Activated naive CD4-positive, alpha-beta T cell treated with anti-CD3 and anti-CD28 coated beads, Interleukin-2, amount 50 U/mL, for 24 hours (primary cell): ENCODE measurements around the gene SYTL1.

ENCODE experiments used
- H3K27ac Mint-ChIP-seq: one replicate; pipeline ENCODE4 v1.8.0; 2021; ENCODE audit warnings: mild to moderate bottlenecking, mixed read lengths
- H3K27me3 Mint-ChIP-seq: one replicate; pipeline ENCODE4 v1.8.0; 2021; ENCODE audit warnings: mixed read lengths
- H3K36me3 Mint-ChIP-seq: one replicate; pipeline ENCODE4 v1.8.0; 2021; ENCODE audit warnings: mixed read lengths
- H3K4me1 Mint-ChIP-seq: one replicate; pipeline ENCODE4 v1.8.0; 2021; ENCODE audit warnings: mixed read lengths
- H3K4me3 Mint-ChIP-seq: one replicate; pipeline ENCODE4 v1.8.0; 2021; ENCODE audit warnings: mild to moderate bottlenecking, mixed read lengths
- H3K9me3 Mint-ChIP-seq: one replicate; pipeline ENCODE4 v1.8.0; 2021; ENCODE audit warnings: mixed read lengths

SYTL1 gene

GRCh38 chr1:27332536-27333281 lies 9.1 kb upstream of the SYTL1 start:
- Mint-ChIP-seq H3K4me1 (peaks cover 40% of the 10 kb centered on the region), H3K27me3 (no peaks in the 10 kb centered on the region), H3K27ac (no peak overlapping the region), H3K9me3 (no peaks in the 10 kb centered on the region), H3K4me3 (no peak overlapping the region), H3K36me3 (peaks cover 1% of the 10 kb centered on the region)

GRCh38 chr1:27333717-27334279 lies 8.0 kb upstream of the SYTL1 start:
- no peak overlapping the region for H3K4me3 Mint-ChIP-seq
- H3K9me3 Mint-ChIP-seq, result no peaks in the 10 kb centered on the region
- no peaks in the 10 kb centered on the region for H3K27me3 Mint-ChIP-seq
- H3K36me3 Mint-ChIP-seq, result peaks cover 1% of the 10 kb centered on the region
- peak overlapping the region; percentile 46 for H3K27ac Mint-ChIP-seq
- H3K4me1 Mint-ChIP-seq, result peaks cover 34% of the 10 kb centered on the region

- Mint-ChIP-seq H3K4me3 (no peak overlapping the region), H3K27ac (no peak overlapping the region), H3K27me3 (no peaks in the 10 kb centered on the region), H3K9me3 (no peaks in the 10 kb centered on the region), H3K36me3 (peaks cover 1% of the 10 kb centered on the region), H3K4me1 (peaks cover 40% of the 10 kb centered on the region)
Measured at GRCh38 chr1:27335506-27336422, 6.1 kb upstream of the SYTL1 start.

GRCh38 chr1:27336756-27337155 lies 5.1 kb upstream of the SYTL1 start:
- H3K27ac Mint-ChIP-seq, result no peak overlapping the region
- no peaks in the 10 kb centered on the region for H3K9me3 Mint-ChIP-seq
- peaks cover 45% of the 10 kb centered on the region for H3K4me1 Mint-ChIP-seq
- no peaks in the 10 kb centered on the region for H3K27me3 Mint-ChIP-seq
- no peak overlapping the region for H3K4me3 Mint-ChIP-seq
- peaks cover 1% of the 10 kb centered on the region for H3K36me3 Mint-ChIP-seq

GRCh38 chr1:27338751-27339150 lies 3.1 kb upstream of the SYTL1 start:
- H3K36me3 Mint-ChIP-seq, result peaks cover 1% of the 10 kb centered on the region
- H3K27me3 Mint-ChIP-seq, result no peaks in the 10 kb centered on the region
- H3K27ac Mint-ChIP-seq, result peak overlapping the region; percentile 30
- H3K9me3 Mint-ChIP-seq, result no peaks in the 10 kb centered on the region
- peaks cover 48% of the 10 kb centered on the region for H3K4me1 Mint-ChIP-seq
- H3K4me3 Mint-ChIP-seq, result no peak overlapping the region

- Mint-ChIP-seq H3K27ac (peak overlapping the region; percentile 2), H3K36me3 (peaks cover 1% of the 10 kb centered on the region), H3K9me3 (no peaks in the 10 kb centered on the region), H3K27me3 (no peaks in the 10 kb centered on the region), H3K4me3 (no peak overlapping the region), H3K4me1 (peaks cover 53% of the 10 kb centered on the region)
Measured at GRCh38 chr1:27339213-27339612, 2.6 kb upstream of the SYTL1 start.

GRCh38 chr1:27342391-27342777 lies 562 bp downstream of the SYTL1 start:
- peak overlapping the region; percentile 78 for H3K27ac Mint-ChIP-seq
- H3K27me3 Mint-ChIP-seq, result no peaks in the 10 kb centered on the region
- peak overlapping the region; percentile 83 for H3K4me3 Mint-ChIP-seq
- H3K4me1 Mint-ChIP-seq, result peaks cover 63% of the 10 kb centered on the region
- H3K9me3 Mint-ChIP-seq, result no peaks in the 10 kb centered on the region
- H3K36me3 Mint-ChIP-seq, result no peaks in the 10 kb centered on the region

GRCh38 chr1:27342778-27343638 lies 1.2 kb downstream of the SYTL1 start:
- Mint-ChIP-seq H3K27ac (peak overlapping the region; percentile 78), H3K27me3 (no peaks in the 10 kb centered on the region), H3K36me3 (no peaks in the 10 kb centered on the region), H3K4me3 (peak overlapping the region; percentile 83), H3K9me3 (no peaks in the 10 kb centered on the region), H3K4me1 (peaks cover 66% of the 10 kb centered on the region)

- H3K4me3 Mint-ChIP-seq, result peak overlapping the region; percentile 83
- H3K27me3 Mint-ChIP-seq, result no peaks in the 10 kb centered on the region
- peak overlapping the region; percentile 78 for H3K27ac Mint-ChIP-seq
- peaks cover 64% of the 10 kb centered on the region for H3K4me1 Mint-ChIP-seq
- H3K9me3 Mint-ChIP-seq, result no peaks in the 10 kb centered on the region
- no peaks in the 10 kb centered on the region for H3K36me3 Mint-ChIP-seq
Measured at GRCh38 chr1:27343639-27344025, 1.8 kb downstream of the SYTL1 start.

GRCh38 chr1:27345272-27345671 lies 3.5 kb downstream of the SYTL1 start:
- Mint-ChIP-seq H3K27me3 (no peaks in the 10 kb centered on the region), H3K4me1 (peaks cover 47% of the 10 kb centered on the region), H3K9me3 (no peaks in the 10 kb centered on the region), H3K36me3 (no peaks in the 10 kb centered on the region), H3K27ac (no peak overlapping the region), H3K4me3 (no peak overlapping the region)

GRCh38 chr1:27346357-27346756 lies 4.5 kb downstream of the SYTL1 start:
- Mint-ChIP-seq H3K4me1 (peaks cover 38% of the 10 kb centered on the region), H3K36me3 (no peaks in the 10 kb centered on the region), H3K27ac (peak overlapping the region; percentile 30), H3K27me3 (no peaks in the 10 kb centered on the region), H3K9me3 (no peaks in the 10 kb centered on the region), H3K4me3 (no peak overlapping the region)

GRCh38 chr1:27346991-27347624 lies 5.3 kb downstream of the SYTL1 start:
- Mint-ChIP-seq H3K27ac (peak overlapping the region; percentile 5), H3K4me3 (no peak overlapping the region), H3K36me3 (no peaks in the 10 kb centered on the region), H3K4me1 (peaks cover 32% of the 10 kb centered on the region), H3K9me3 (no peaks in the 10 kb centered on the region), H3K27me3 (no peaks in the 10 kb centered on the region)

- Mint-ChIP-seq H3K27ac (no peak overlapping the region), H3K4me1 (peaks cover 14% of the 10 kb centered on the region), H3K9me3 (no peaks in the 10 kb centered on the region), H3K36me3 (no peaks in the 10 kb centered on the region), H3K4me3 (peak overlapping the region; percentile 15), H3K27me3 (no peaks in the 10 kb centered on the region)
Measured at GRCh38 chr1:27348861-27349783, 7.3 kb downstream of the SYTL1 start.
